ENCODE data around the gene VEGFD. TPM values are rescaled to one million over a fixed set of nuclear protein-coding genes. Genes with fewer than 3 reads are reported as not detected.

The VEGFD gene
- total RNA-seq, 4 donors from 2014 or later = 5.1 to 16.8 (median 9.0) TPM

DNA sequence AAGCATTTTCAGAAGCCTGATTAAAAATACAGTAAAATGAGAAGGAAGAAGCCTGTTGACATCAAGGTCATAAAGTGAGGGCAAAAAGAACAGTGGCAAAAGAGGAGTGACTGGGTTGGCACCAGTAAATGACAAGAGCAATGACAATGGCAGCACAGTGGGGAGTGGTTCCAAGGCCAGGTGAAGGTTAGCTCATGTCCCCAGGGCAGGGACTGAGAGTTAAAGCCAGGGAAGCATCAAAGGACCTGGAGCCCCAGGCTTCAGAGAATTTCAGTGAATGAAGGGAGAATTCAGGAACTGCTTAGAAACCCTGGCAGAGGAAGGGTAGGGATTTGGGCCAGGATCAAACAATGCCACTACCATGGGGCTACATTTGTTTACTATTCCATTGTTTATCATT, 40.1 kb downstream of the VEGFD start:
- peaks cover 0 to 8% of the 10 kb centered on the region in 2 donors for H3K36me3 ChIP-seq
- H3K27me3 ChIP-seq = no peaks in the 10 kb centered on the region
- no peak overlapping the region for H3K27ac ChIP-seq
- in situ Hi-C loops (cut with MboI; ENCODE audit: low sequenced_read_pairs in 4 of 4) (loop anchor here in 2 of 4 donors (10.0 to 25.0 kb wide), 2 partner anchors 143 to 221 kb away; partner anchors contain the start of gene PIR (in 1 of the 2)), intact Hi-C loops (cut with DNase I; ENCODE audit: low total_unique reads) (loop anchor here (10.0 kb wide), 1 partner anchor 221 kb away; no protein-coding TSS in a partner anchor)
- no peak for DNase-seq
- H3K4me1 ChIP-seq = no peaks in the 10 kb centered on the region
- TF ChIP-seq, protein P1, sequence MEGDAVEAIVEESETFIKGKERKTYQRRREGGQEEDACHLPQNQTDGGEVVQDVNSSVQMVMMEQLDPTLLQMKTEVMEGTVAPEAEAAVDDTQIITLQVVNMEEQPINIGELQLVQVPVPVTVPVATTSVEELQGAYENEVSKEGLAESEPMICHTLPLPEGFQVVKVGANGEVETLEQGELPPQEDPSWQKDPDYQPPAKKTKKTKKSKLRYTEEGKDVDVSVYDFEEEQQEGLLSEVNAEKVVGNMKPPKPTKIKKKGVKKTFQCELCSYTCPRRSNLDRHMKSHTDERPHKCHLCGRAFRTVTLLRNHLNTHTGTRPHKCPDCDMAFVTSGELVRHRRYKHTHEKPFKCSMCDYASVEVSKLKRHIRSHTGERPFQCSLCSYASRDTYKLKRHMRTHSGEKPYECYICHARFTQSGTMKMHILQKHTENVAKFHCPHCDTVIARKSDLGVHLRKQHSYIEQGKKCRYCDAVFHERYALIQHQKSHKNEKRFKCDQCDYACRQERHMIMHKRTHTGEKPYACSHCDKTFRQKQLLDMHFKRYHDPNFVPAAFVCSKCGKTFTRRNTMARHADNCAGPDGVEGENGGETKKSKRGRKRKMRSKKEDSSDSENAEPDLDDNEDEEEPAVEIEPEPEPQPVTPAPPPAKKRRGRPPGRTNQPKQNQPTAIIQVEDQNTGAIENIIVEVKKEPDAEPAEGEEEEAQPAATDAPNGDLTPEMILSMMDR (IDR thresholded peaks at IDR 0.05 in 4 of 5, conservative IDR thresholded peaks at IDR 0.05 in 1 of 5) = no peak
- no peak for TF ChIP-seq POLR2A (IDR thresholded peaks at IDR 0.05)
- no peak overlapping the region for H3K4me3 ChIP-seq
- H3K9me3 ChIP-seq = no peaks in the 10 kb centered on the region
- no peak for ATAC-seq

DNA sequence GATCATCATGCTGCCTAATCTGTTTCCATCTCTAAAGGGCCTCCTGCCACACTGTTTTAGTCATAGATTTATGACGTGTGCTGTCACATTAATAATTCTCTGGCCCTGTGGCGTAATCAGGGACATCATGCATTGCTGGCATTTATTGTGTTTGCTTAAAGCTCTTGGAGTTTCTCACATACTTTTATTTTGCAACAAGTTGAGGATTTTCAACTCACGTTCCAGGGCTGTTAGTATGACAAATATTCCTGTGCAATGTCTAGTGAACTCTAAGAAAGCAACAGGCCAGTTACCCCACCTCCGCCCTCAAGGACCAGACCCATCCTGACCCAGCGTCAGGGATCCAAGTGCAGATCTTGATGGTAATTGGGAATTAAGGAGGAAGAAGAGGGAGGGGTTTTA, 41.1 kb downstream of the VEGFD start:
- H3K9me3 ChIP-seq = no peaks in the 10 kb centered on the region
- H3K27me3 ChIP-seq = no peaks in the 10 kb centered on the region
- DNase-seq = no peak
- H3K27ac ChIP-seq = no peak overlapping the region
- peaks cover 0 to 8% of the 10 kb centered on the region in 2 donors for H3K36me3 ChIP-seq
- no peaks in the 10 kb centered on the region for H3K4me1 ChIP-seq
- intact Hi-C loops (cut with DNase I; ENCODE audit: low total_unique reads) (loop anchor here (10.0 kb wide), 1 partner anchor 222 kb away; no protein-coding TSS in a partner anchor), in situ Hi-C loops (cut with MboI; ENCODE audit: low sequenced_read_pairs in 4 of 4) (loop anchor here in 2 of 4 donors (10.0 to 25.0 kb wide), 2 partner anchors 144 to 222 kb away; partner anchors contain the start of gene PIR (in 1 of the 2))
- no peak for ATAC-seq
- TF ChIP-seq, protein P1 (IDR thresholded peaks at IDR 0.05 in 4 of 5, conservative IDR thresholded peaks at IDR 0.05 in 1 of 5) = no peak
- TF ChIP-seq POLR2A (IDR thresholded peaks at IDR 0.05) = no peak
- no peak overlapping the region for H3K4me3 ChIP-seq

DNA sequence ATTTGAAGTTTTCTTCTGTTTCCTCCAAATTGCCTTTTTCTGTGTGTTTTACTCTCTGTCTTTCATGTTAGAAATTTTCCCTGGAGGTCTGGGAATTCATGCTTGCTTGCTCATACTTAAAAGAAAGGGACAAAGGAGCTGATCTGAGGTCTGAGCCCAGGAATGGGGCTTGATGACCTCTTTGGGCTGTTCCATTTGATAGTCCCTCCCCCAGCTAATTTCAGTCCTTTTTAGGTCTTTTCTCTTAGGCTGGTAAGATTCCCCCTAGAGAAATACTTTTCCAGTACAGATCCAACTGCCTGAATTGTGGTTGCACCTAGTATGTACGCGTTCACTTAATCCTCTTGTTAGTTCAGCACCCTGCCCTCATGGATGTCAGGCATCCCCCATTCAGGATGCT, 43.3 kb downstream of the VEGFD start:
- in situ Hi-C loops (cut with MboI; ENCODE audit: low sequenced_read_pairs in 4 of 4) = loop anchor here in 2 of 4 donors (10.0 to 25.0 kb wide), 2 partner anchors 146 to 224 kb away; partner anchors contain the start of gene PIR (in 1 of the 2)
- no peak for ATAC-seq
- H3K4me1 ChIP-seq = peaks cover 0 to 13% of the 10 kb centered on the region in 2 donors

DNA sequence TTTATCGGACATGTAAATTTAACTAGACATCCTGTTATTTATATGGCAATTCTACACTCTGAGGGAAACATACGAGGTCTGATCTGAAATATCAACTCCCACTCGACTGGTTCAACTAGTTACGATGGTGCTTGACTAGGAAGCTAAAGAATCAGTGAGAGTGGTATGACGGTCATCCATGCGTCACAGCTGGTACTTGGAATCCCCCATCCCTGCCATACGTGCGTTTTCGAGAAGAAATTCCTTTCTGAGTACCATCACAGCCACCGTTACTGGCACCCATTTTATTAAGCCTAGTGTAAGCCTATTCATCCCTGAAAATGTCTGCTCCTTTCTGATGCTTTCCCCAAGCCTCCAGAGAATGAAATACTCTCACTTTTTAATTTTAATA, 48.2 kb downstream of the VEGFD start:
- in situ Hi-C loops (cut with MboI; ENCODE audit: low sequenced_read_pairs in 4 of 4) = loop anchor here in 1 of 4 donors (25.0 kb wide), 1 partner anchor 151 kb away; the partner anchor contains the start of gene PIR
- DNase-seq (no peak), ATAC-seq (peak in 1 of 2 donors; percentile 24)
- no peaks in the 10 kb centered on the region for H3K9me3 ChIP-seq
- H3K27me3 ChIP-seq = no peaks in the 10 kb centered on the region
- no peaks in the 10 kb centered on the region for H3K36me3 ChIP-seq
- intact Hi-C loops (cut with DNase I; ENCODE audit: low total_unique reads) = loop anchor here (10.0 kb wide), 1 partner anchor 159 kb away; the partner anchor contains the start of gene PIR
- peak overlapping the region; percentile 37 to 78 (median 58) for H3K4me3 ChIP-seq
- peaks cover 0 to 13% of the 10 kb centered on the region in 2 donors for H3K4me1 ChIP-seq
- peak overlapping the region; percentile 56 to 91 (median 89) for H3K27ac ChIP-seq
- TF ChIP-seq, protein P1 (IDR thresholded peaks at IDR 0.05 in 4 of 5, conservative IDR thresholded peaks at IDR 0.05 in 1 of 5) = no peak
- no peak for TF ChIP-seq POLR2A (IDR thresholded peaks at IDR 0.05)

More for the DNA sequence above, 43.3 kb downstream of the VEGFD start:
- Histone ChIP-seq H3K36me3 (no peaks in the 10 kb centered on the region), H3K9me3 (no peaks in the 10 kb centered on the region), H3K4me3 (no peak overlapping the region), H3K27me3 (no peaks in the 10 kb centered on the region), H3K27ac (no peak overlapping the region)
- no peak for DNase-seq
- intact Hi-C loops (cut with DNase I; ENCODE audit: low total_unique reads) = loop anchor here (10.0 kb wide), 1 partner anchor 224 kb away; no protein-coding TSS in a partner anchor
- TF ChIP-seq, protein P1 (IDR thresholded peaks at IDR 0.05 in 4 of 5, conservative IDR thresholded peaks at IDR 0.05 in 1 of 5) = no peak
- no peak for TF ChIP-seq POLR2A (IDR thresholded peaks at IDR 0.05)

Measured in gastrocnemius medialis (tissue), 4 donors.